Mucosa of descending colon (tissue), 3 donors: ENCODE measurements around the gene PLA2G2C. TPM values are rescaled to one million over a fixed set of nuclear protein-coding genes. Genes with fewer than 3 reads are reported as not detected.

Experiments
- ATAC-seq: fragments of 200-7000 bp; cut with Tn5 transposase; one replicate; pipeline ENCODE4 v1.9.1; 2020; ENCODE audit warnings: mild to moderate bottlenecking, moderate library complexity
- DNase-seq, 3 donors: peaks; one replicate each; pipeline ENCODE4 v3.0.0-alpha.2; 2020
- H3K36me3 ChIP-seq: fragments of 200-600 bp; one replicate; pipeline ENCODE4 v1.8.0; 2021; ENCODE audit warnings: low read depth, mild to moderate bottlenecking
- H3K4me1 ChIP-seq: fragments of 200-600 bp; one replicate; pipeline ENCODE4 v1.8.0; 2021; ENCODE audit warnings: low read depth, mild to moderate bottlenecking
- H3K4me3 ChIP-seq: fragments of 200-600 bp; one replicate; pipeline ENCODE4 v1.8.0; 2021; ENCODE audit warnings: mild to moderate bottlenecking
- H3K9me3 ChIP-seq: fragments of 200-600 bp; one replicate; pipeline ENCODE4 v1.8.0; 2021; ENCODE audit warnings: mild to moderate bottlenecking
- intact Hi-C, 2 donors: fragments of 100-400 bp; cut with DNase I in 1 of 2; cut with micrococcal nuclease in 1 of 2; formaldehyde crosslinking; loops; one replicate each; pipeline versions ENCODE4 v1.11.0 to v1.11.1; 2022; cut with DNase I, micrococcal nuclease
- total RNA-seq, 3 donors: library from RNA; stranded (reverse); fragmentation: NEBNext Ultra II Directional in 2 of 3; extraction: Animal tissue kit (Norgen Biotek cat#: 25700) in 2 of 3; gene quantifications; one replicate each; pipeline versions ENCODE4 v1.2.1 to v1.2.4, GENCODE V29; 2021 to 2023
- TF ChIP-seq, protein P1 (sequence below): fragments of 200-600 bp; IDR thresholded peaks from one replicate; pipeline ENCODE4 v1.8.0; 2022; ENCODE audit warnings: antibody characterized with exemption, mild to moderate bottlenecking
- donor health status: DM: no; HTN: no; CAD: no; lungs with moderate emphysema.
- donor health status: DM: no; HTN: no; CAD: no.
- donor health status: DM: no; HTN: yes; CAD: no.

The PLA2G2C gene
- total RNA-seq, 3 donors from 2014 or later: 0.55 to 2.1 TPM; not detected in 1

- ATAC-seq (peak; percentile 32), DNase-seq (peak in 2 of 3 donors; percentile 31 to 55)
- intact Hi-C loops: no loop called here
- Histone ChIP-seq H3K36me3 (no peaks in the 10 kb centered on the region), H3K9me3 (no peaks in the 10 kb centered on the region), H3K4me1 (peaks cover 8% of the 10 kb centered on the region), H3K4me3 (no peak overlapping the region)
- TF ChIP-seq, protein P1, sequence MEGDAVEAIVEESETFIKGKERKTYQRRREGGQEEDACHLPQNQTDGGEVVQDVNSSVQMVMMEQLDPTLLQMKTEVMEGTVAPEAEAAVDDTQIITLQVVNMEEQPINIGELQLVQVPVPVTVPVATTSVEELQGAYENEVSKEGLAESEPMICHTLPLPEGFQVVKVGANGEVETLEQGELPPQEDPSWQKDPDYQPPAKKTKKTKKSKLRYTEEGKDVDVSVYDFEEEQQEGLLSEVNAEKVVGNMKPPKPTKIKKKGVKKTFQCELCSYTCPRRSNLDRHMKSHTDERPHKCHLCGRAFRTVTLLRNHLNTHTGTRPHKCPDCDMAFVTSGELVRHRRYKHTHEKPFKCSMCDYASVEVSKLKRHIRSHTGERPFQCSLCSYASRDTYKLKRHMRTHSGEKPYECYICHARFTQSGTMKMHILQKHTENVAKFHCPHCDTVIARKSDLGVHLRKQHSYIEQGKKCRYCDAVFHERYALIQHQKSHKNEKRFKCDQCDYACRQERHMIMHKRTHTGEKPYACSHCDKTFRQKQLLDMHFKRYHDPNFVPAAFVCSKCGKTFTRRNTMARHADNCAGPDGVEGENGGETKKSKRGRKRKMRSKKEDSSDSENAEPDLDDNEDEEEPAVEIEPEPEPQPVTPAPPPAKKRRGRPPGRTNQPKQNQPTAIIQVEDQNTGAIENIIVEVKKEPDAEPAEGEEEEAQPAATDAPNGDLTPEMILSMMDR: no peak
These were observed 11.0 kb upstream of the PLA2G2C start for GRCh38 chr1:20197329-20197791.

- TF ChIP-seq, protein P1: no peak
- DNase-seq: no peak
- no peak for ATAC-seq
- Histone ChIP-seq H3K4me1 (peaks cover 8% of the 10 kb centered on the region), H3K36me3 (no peaks in the 10 kb centered on the region), H3K9me3 (no peaks in the 10 kb centered on the region), H3K4me3 (no peak overlapping the region)
- intact Hi-C loops: no loop called here
These were observed 9.1 kb upstream of the PLA2G2C start for GRCh38 chr1:20195462-20195780.

DNA sequence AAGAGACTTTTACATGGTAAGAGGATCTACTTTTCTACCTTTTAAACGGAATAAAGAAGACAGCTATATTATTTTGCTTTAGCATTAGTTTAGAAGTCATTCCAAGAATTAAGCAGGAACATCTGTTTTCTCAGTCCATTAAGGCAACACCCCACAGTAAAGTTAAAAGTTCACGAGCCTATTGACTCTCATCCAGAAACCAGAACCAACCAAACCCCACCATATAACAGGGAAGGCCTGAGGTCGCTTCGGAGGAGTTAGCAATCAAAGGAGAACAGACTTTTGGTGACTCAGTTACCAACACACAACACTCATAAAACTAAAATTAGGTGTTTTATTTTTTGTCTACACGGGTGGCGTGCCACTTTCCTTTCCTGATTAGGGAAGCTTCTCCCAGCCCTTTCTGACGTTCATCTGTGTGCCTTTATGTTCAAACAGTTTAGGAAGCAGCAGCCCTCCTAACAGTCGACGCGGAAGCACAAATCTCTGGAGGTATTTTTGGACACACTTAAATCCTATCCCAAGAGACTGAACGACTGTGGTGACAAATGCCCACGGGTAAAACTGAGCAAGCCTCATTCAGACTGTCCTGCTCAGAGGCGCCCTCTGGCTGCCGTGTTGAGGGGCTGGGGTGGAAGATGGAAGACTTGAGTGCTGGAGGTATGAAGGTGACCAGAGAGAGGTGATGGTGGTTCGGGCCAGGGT, 8.6 kb upstream of the PLA2G2C start:
- TF ChIP-seq, protein P1: peak; percentile 80
- no peak overlapping the region for H3K4me3 ChIP-seq
- ATAC-seq: peak; percentile 76

DNA sequence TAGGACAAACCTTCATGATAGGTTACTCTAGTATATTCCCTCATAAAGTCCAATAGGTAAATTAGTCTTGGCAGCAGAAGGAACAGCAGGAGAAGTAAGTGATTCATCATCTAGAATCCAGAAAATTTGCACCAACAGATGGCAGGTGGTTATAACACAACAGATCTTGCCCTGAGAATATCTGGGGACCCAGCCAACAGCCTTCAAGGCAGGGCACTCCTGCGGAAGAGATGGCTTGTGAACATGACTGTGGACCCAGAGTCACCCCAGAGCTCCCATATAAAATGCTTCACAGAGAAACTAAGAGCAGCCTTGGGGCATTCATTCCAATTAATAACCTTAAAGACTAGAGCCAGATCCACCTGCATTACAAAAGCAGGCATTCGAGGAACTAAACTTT, 7.9 kb upstream of the PLA2G2C start:
- H3K36me3 ChIP-seq: no peaks in the 10 kb centered on the region
- DNase-seq: no peak
- TF ChIP-seq, protein P1: no peak
- intact Hi-C loops: no loop called here
- no peaks in the 10 kb centered on the region for H3K9me3 ChIP-seq
- peak; percentile 63 for ATAC-seq
- peaks cover 8% of the 10 kb centered on the region for H3K4me1 ChIP-seq
- no peak overlapping the region for H3K4me3 ChIP-seq

More for the DNA sequence above, 8.6 kb upstream of the PLA2G2C start:
- intact Hi-C loops: no loop called here
- no peaks in the 10 kb centered on the region for H3K36me3 ChIP-seq
- no peaks in the 10 kb centered on the region for H3K9me3 ChIP-seq
- DNase-seq: peak; percentile 73 to 88 (median 87)
- H3K4me1 ChIP-seq: peaks cover 8% of the 10 kb centered on the region

DNA sequence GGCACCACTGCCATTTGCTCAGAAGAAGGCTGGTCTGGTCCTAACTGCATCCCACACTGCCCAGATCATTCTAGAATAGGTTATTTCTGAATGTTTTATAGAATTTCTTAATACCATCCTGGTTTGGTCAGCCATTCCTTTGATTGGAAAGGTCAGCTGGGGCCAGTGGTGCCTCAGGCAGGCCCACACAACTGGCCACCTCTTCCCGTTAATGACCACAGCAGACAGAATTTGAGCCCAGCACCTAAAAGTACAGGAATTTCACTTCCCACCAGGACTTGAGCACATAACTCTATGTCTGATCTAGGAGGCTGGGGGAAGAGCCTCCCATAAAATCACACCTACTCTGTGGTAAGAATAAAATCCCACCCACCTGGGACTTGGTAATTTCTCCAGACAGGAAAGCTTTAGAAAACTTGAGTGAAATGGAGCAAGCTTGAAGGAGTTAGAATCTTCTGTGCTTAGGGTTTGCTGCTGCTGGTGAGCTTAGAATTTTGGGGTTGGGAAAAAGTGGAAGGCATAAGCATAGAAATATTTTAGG, 6.6 kb upstream of the PLA2G2C start:
- peaks cover 13% of the 10 kb centered on the region for H3K4me1 ChIP-seq
- no peak overlapping the region for H3K4me3 ChIP-seq
- intact Hi-C loops: no loop called here
- no peaks in the 10 kb centered on the region for H3K36me3 ChIP-seq
- DNase-seq: no peak
- ATAC-seq: no peak
- TF ChIP-seq, protein P1: no peak
- no peaks in the 10 kb centered on the region for H3K9me3 ChIP-seq
